Stimulated activated CD4-positive, alpha-beta T cell treated with anti-CD3 and anti-CD28 coated beads, Interleukin-4, amount 100 ng/mL, for 48 hours (primary cell): ENCODE data around the gene TSHZ2.
"Not testable (repeated sequence)": the region's sequence is repeated elsewhere in the genome, so short reads cannot be mapped to it uniquely, and the experiment has no call there.

ENCODE experiments used
- DNase-seq, 2 donors: peaks; one replicate each; pipeline ENCODE4 v3.0.0-alpha.2; 2020; ENCODE audit warnings: low read depth in 2 of 2

TSHZ2 gene

DNA sequence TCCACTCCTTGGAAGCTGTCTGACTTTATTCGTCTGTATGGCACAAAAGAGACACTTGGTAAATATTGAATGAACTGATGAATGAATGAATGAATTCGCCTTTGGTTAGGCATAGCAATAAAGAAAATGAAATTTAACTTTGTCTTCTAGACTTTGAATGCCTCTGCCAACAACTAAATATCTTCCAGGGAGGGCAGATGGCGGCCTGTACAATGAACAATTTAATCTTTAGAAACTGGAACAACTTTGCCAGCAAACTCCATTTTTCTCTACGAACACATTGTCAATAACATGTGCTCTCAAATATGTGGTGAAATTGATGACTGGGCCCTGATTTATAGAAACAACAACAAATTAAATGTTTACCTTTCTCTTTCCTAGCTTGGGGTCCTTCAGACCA, 480.9 kb downstream of the TSHZ2 start:
- no peak for DNase-seq

DNA sequence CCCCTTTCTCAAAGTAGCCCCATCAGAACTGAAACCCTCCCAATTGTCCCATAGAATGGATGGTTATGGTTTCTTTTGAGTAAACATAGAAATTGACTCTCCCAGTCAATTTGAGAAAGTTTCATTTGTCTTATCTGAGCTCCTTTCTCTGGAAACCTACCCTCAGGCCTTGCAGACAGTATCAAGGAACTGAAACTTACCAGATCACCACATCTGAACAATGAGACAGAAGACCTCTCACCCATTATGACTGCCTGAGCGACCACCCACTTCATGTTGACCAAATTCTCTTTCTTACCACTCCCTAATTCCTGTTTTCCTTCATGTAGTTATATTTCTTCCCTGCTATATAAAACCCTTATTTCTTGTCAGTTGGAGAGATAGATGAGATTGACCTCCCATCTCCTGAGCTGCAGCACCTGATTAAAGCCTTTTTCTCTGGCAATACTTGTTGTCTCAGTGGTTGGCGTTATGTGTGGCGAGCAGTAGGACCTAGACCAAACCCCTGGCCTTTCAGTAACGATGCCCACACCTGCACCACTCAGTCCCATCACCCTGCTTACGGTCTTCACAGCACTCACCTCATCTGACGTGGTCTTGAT, 482.6 kb downstream of the TSHZ2 start:
- DNase-seq, result no peak

GRCh38 chr20:53463101-53463972, 491.2 kb downstream of the TSHZ2 start:
- DNase-seq, result no peak

- no peak for DNase-seq
Observed at GRCh38 chr20:53466279-53466678, 494.1 kb downstream of the TSHZ2 start.

DNA sequence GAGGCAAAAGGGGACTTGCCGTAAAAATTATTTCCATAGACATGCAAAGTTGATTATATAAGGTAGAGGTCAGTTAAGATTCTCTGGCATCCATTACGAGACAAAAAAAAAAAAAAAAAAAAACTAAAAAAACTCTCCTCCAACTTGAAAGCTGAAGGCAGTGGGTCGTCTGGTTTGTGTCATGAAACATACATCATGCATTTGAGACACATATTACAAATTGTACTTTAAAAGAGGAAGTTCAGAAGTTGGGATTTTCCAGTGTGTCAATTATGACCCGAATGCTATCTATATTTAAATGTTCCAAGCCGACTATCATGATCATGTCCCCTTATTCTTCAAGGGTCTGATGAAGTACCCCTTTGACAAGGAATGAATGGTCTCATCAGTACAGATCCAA, 496.4 kb downstream of the TSHZ2 start:
- DNase-seq, result no peak

- DNase-seq, result not testable (repeated sequence)
Observed at GRCh38 chr20:53472859-53473258, 500.7 kb downstream of the TSHZ2 start.

- no peak for DNase-seq
Observed at GRCh38 chr20:53480913-53481312, 508.8 kb downstream of the TSHZ2 start.

DNA sequence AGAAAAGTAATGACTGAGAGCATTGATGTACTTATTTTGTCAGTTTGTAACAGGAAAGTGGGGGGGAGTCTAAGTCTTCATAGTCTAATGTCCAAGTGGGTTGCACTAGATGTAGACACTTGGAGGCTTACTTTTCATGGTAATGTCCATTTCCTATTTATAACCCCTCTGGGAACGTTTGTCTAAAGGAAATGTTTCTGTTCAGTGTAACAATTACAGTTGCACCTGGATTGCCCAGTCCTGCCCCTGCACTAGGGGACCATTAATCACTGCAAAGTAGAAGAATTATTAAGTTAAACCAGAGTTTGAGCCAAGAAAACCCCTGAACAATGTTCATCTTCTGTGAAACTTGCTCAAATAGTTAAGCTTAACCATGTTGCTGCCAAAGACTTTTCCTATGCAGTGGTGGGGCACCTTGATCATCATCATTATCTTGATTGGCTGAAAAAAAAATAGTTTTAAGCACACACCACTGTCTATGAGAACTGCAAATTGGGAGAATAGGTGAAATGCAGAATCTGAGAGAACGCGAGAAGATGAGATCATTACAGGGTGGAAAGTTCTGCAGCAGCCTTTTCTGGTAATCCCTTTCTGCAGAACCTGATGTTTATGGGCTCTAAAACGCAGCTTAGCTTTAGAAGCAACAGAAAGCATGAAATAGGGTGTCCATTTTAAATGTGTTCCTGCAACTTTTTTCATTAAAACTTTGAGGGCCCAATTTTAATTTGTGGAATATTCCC, 515.5 kb downstream of the TSHZ2 start:
- no peak for DNase-seq

GRCh38 chr20:53488775-53489272, 516.7 kb downstream of the TSHZ2 start:
- no peak for DNase-seq

GRCh38 chr20:53489528-53489927, 517.4 kb downstream of the TSHZ2 start:
- DNase-seq, result no peak

GRCh38 chr20:53490620-53491019, 518.5 kb downstream of the TSHZ2 start:
- DNase-seq, result no peak

DNA sequence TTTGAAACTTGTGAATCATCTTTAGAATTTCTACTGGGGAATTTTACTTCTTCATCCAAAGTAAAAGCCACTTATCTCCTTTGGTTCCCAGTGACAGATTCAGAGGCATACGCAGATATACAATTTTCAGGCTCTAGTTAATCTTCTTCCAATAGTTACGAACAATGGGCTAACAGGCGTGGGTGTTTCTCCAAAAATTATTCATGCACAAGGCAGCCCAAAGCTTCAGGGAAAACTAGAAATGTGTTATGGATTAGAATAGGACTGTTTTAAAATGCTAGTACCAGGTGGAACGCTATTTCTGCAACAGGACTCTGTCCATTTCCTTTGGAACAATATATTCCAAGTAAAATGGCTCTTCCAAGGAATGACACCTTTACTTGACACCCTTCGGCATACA, 519.3 kb downstream of the TSHZ2 start:
- no peak for DNase-seq

DNA sequence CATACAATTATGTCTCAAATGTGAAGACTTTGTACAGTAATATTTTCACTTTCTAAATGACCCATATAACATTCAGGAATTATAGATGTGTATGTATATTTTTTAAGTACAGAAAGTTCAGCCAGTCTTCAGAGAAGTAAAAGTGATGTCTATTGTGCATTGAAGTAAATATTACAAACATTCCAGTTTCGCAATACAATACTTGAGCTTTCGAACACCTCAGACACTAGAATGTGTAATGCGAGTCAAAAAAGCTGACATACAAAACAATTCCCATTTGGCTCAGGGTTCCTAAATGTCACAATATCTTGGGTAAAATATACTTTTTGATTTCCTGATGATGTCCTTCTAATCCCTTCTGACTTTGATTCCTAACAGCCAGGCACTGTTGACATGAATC, 520.1 kb downstream of the TSHZ2 start:
- no peak for DNase-seq

GRCh38 chr20:53493311-53493857, 521.2 kb downstream of the TSHZ2 start:
- no peak for DNase-seq

DNA sequence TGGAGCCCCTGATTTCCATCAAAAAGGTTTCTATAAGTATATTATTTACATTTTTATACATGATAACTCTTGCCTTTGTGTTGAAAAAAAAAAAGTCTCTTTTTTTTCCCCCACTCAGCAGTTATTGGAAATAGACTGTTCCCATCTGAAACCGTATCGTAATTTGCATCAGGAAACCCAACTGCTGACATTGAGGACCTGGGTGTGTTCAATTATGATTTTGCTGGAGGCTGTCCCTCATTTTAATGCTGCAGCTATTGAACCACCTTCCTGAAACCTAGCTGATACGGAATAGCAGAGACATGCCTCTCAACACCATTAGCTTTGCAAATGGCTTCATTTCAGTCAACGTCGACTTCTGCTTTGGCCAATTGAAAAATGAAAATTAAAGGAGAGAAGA, 522.6 kb downstream of the TSHZ2 start:
- DNase-seq, result no peak

DNA sequence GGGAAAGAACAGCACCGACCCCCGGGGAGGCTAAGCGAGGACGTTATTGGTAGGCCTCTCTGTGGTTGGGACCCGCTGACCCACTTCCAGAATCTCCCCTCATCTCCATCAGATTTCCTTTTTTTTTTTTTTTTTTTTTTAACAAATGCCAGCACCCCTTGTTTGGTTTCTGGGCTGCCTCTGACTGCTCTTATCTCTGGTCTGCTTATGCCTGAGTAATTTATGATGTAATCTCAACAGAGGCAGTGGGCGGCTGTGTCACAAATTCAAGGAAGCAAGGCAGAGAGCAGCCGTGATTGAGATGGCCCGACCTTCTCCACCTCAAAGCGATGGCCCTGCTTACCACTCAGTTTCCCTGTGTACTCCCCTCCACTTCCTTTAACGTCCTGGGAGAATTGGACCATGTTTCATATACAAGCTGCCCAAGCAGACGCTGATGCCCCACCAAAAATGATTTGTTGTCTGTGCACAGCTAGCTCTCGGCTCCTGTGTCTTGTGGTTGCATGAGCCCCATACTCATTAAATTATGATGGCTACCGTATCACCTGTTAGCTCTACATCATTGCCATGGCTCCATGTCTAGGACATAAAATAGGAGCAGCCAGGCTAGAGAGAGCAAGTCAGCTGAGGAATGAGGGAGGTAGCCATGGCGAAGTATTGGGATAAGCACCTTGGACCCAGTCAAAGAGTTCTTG, 523.4 kb downstream of the TSHZ2 start:
- DNase-seq, result no peak

DNA sequence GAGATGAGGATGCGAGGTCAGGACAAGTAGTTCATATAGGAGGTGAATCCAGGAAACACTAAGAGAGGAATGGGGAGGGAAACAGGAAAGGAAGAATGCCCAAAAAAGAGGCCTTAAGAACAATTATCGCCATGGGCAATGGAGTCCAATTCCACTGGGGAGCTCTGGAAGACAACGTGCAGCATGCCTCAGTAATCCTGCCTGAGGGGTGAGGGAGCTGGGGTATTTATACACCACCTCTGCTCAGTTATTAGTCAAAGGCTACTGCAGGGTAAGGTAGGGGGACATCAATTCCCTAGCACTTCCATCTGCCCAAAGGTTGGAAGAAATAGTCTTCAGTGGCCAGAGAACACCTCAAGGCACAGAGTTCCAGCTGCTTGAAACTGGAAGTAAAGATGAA, 525.1 kb downstream of the TSHZ2 start:
- DNase-seq, result no peak

DNA sequence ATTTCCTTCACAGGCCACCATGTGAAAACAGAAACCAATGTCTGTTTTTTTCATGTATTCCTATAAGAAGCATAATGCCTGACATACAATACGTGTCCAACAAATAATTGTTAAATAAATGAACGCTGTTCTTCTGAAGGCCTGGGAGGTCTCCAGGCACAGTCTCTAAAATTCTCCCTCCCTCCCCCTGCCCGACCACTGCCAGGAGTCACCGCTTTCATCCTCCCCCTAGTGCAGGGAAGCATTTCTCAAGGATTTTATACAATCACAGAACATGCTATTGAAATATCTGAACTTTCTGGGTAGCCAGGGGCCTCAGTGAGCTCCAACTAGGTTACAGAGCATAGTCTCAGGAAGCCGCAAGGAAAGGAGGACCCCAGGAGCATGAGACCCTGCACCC, 526.2 kb downstream of the TSHZ2 start:
- DNase-seq, result no peak

DNA sequence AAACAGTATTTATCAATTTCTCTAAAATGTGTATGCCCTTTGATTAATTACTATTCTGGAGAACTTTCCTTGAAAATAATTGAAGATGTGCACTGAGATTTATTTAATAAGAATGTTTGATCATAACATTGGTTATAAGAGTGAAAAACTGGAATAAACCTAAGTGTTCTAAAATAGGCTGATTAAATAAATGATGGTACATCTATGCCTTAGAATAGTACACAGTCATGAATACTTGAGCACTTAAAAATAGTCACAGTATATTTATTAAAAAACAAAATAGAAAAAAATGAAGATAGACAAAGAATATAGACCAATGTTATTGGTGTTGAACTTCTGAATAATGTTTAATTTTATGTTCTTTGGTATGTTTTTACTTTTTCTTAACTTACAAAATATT, 528.5 kb downstream of the TSHZ2 start:
- no peak for DNase-seq

DNA sequence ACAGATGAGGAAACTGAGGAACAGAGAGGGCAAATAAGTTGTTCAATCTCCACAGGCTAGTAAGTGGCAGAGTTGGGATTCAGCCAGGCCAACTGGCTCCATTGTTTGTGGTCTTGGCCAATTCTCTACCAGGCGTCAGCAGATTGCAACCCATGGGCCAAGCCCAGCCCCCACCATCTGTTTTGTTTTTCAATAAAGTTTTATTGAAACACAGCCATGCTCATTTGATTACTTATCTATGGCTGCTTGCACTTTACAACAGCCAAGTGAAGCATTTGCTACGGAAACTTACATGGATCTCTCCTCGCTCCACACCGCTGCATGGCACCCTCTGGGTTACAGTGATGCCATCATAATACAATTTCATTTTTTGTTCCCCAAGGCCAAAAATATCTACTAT, 530.7 kb downstream of the TSHZ2 start:
- DNase-seq, result no peak

GRCh38 chr20:53503517-53503919, 531.4 kb downstream of the TSHZ2 start:
- DNase-seq, result no peak

DNA sequence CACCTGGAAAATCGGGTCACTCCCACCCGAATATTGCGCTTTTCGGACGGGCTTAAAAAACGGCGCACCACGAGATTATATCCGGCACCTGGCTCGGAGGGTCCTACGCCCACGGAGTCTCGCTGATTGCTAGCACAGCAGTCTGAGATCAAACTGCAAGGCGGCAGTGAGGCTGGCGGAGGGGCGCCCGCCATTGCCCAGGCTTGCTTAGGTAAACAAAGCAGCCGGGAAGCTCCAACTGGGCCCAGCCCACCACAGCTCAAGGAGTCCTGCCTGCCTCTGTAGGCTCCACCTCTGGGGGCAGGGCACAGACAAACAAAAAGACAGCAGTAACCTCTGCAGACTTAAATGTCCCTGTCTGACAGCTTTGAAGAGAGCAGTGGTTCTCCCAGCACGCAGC, 531.9 kb downstream of the TSHZ2 start:
- DNase-seq, result not testable (repeated sequence)
